Measurements from ENCODE around the gene FKBP10. TPM values are rescaled to one million over a fixed set of nuclear protein-coding genes. Genes with fewer than 3 reads are reported as not detected.
"Not testable (repeated sequence)": the region's sequence is repeated elsewhere in the genome, so short reads cannot be mapped to it uniquely, and the experiment has no call there.

Gene FKBP10
- total RNA-seq, 1 donor from 2014 or later = 81.6 TPM

DNA sequence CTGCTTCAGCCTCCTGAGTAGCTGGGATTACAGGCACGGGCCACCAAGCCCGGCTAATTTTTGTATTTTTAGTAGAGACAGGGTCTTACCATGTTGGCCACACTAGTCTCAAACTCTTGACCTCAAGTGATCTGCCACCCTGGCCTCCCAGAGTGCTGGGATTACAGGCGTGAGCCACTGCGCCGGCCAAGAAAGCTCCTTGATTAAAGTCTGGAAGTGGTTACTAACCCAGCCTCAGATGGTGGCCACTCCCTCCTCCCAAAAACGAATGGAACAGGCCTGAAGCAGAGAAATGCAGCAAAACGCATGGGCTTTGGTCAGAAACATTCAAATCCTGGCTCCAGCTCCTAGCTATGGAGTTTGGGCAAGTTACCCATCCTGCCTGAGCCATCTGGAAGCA is 11.3 kb downstream of the FKBP10 start:
- DNase-seq (ENCODE audit: low read depth) (no peak), FAIRE-seq (no peak)
- peaks cover 8% of the 10 kb centered on the region for H3K36me3 ChIP-seq (ENCODE audit: control insufficient read depth, insufficient read depth, low read length)
- no peaks in the 10 kb centered on the region for H3K27me3 ChIP-seq (ENCODE audit: control insufficient read depth, insufficient read depth, low read length)
- TF ChIP-seq, protein P1, sequence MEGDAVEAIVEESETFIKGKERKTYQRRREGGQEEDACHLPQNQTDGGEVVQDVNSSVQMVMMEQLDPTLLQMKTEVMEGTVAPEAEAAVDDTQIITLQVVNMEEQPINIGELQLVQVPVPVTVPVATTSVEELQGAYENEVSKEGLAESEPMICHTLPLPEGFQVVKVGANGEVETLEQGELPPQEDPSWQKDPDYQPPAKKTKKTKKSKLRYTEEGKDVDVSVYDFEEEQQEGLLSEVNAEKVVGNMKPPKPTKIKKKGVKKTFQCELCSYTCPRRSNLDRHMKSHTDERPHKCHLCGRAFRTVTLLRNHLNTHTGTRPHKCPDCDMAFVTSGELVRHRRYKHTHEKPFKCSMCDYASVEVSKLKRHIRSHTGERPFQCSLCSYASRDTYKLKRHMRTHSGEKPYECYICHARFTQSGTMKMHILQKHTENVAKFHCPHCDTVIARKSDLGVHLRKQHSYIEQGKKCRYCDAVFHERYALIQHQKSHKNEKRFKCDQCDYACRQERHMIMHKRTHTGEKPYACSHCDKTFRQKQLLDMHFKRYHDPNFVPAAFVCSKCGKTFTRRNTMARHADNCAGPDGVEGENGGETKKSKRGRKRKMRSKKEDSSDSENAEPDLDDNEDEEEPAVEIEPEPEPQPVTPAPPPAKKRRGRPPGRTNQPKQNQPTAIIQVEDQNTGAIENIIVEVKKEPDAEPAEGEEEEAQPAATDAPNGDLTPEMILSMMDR (IDR thresholded peaks at IDR 0.05; ENCODE audit: insufficient read depth, low read length, severe bottlenecking) = no peak
- no peak overlapping the region for H3K4me3 ChIP-seq (ENCODE audit: low read depth, low read length)

DNA sequence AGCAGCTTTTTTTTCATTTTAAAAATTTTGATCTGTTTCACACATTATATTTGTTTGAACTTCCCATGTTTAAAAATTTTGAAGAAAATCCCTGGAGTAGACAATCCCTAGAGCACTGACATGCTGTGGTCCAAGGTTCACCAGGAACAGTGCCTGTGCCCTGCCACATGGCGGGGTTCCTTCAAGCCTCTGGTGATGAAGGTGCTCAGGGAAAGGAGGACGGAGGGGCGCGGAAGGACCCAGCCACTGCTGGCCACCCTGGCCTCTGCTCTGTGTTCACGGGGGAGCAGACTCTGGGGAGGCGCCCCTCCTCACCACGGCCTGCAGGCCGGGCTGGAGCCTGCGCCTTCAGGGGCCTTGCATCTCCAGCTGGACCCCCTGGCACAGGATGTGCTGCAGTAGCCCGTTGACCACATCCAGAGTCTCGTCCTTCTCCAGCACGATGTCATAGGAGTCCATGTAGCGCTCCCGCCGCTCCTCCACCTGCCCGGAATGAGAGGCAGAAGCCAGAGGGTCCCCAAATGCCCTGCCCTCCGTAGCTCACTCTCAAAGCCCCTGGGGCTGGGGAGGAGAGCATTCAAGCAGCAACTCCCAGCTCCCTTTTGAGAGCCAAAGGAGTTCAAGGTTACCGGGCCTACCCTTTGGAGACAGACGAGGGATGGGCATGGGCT is 12.5 kb downstream of the FKBP10 start:
- FAIRE-seq (no peak), DNase-seq (ENCODE audit: low read depth) (no peak)
- TF ChIP-seq, protein P1 (IDR thresholded peaks at IDR 0.05; ENCODE audit: insufficient read depth, low read length, severe bottlenecking) = no peak
- H3K4me3 ChIP-seq (ENCODE audit: low read depth, low read length) = no peak overlapping the region
- no peaks in the 10 kb centered on the region for H3K27me3 ChIP-seq (ENCODE audit: control insufficient read depth, insufficient read depth, low read length)
- peaks cover 10% of the 10 kb centered on the region for H3K36me3 ChIP-seq (ENCODE audit: control insufficient read depth, insufficient read depth, low read length)

DNA sequence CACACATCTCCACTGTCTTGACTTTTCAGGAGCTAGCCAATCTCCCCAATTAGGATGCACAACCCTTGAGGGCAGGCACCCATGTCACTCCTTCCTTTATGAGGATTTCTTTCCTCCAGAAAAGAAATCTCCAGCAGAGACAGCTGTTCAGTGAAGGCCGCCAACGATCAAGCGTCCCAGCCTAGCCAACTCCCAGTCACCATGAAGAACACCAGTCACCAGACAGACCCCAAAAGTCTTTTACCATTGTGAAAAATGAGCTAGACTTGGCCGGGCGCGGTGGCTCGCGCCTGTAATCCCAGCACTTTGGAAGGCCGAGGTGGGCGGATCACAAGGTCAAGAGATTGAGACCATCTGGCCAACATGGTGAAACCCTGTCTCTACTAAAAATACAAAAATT is 17.2 kb downstream of the FKBP10 start:
- not testable (repeated sequence) for H3K27me3 ChIP-seq (ENCODE audit: control insufficient read depth, insufficient read depth, low read length); FAIRE-seq; H3K4me3 ChIP-seq (ENCODE audit: low read depth, low read length); DNase-seq (ENCODE audit: low read depth)
- H3K36me3 ChIP-seq (ENCODE audit: control insufficient read depth, insufficient read depth, low read length) = peaks cover 11% of the 10 kb centered on the region

DNA sequence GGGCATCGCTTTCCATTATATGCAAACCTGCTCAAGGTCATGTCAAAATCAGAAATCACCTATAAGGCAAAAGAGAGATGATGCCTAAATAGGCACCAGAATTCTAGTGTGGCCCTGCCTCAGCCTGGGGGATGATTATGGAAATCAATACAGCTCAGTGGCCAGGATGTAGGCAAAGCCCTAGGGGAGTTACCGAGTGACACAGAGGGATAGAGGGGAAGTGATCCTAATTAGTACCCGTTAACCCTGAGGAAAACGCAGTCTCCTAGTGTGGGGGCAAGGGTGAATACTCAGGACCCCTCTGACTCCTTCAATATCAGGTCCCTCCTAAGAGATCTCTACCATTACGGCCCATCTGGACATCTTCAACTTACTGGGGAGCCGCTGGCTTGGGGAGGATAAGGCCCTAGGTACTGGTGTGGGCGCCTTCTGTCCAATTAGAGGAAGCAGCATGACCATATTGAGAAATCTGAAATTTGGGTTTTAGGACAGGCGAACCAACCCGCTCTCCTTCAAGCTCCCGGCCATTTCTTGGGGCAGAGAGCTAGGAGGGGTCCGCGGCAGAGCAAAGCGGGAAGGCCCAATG is 22.5 kb downstream of the FKBP10 start:
- TF ChIP-seq, protein P1 (IDR thresholded peaks at IDR 0.05; ENCODE audit: insufficient read depth, low read length, severe bottlenecking) = no peak
- Histone ChIP-seq H3K36me3 (ENCODE audit: control insufficient read depth, insufficient read depth, low read length) (peaks cover 1% of the 10 kb centered on the region), H3K27me3 (ENCODE audit: control insufficient read depth, insufficient read depth, low read length) (no peaks in the 10 kb centered on the region), H3K4me3 (ENCODE audit: low read depth, low read length) (peak overlapping the region; percentile 74)
- FAIRE-seq (no peak), DNase-seq (ENCODE audit: low read depth) (no peak)

DNA sequence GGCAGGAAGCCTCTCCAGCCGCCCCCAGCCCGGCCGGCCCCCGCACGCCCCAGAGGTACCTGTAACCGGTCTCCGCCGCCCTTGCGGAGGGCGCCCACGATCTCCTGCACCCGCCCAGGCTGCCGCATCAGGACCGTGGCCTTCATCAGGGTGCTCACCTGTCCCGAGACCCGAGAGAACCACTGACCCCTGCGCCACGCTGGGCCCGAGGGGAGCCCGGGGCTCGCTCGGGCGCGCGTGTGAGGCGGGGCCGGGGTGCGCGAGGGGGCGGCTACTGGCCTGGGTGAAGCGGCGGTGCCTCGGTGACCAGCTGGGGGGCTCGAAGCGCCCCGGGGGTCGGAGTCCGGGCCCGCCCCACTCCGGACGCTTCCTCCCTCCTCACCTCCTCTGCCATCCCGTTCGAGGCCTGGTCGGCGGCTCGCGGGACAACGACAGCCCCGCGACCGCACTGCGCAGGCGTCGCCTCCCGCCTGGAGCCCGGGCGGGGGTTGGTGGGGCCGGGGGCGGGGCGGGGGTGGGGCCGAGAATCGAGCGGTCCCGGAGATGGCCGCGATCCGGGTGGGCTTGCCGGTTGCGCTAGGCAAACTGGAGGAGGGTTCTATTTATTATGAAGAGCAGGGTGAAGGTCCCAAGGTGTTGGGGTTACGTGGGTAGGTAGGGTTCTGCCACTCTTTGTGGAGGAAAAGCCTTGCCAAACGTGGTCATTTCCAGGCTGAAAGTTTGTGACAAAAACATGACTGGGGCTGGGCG is 23.2 kb downstream of the FKBP10 start, which contains the start of gene NT5C3B:
Gene NT5C3B (minus strand): TSS at position 433 of the 750 bp plus-strand sequence. CDS start 39 bp downstream, at position 394.
- Histone ChIP-seq H3K36me3 (ENCODE audit: control insufficient read depth, insufficient read depth, low read length) (peaks cover 1% of the 10 kb centered on the region), H3K4me3 (ENCODE audit: low read depth, low read length) (peak within 1 kb of the TSS; percentile 74), H3K27me3 (ENCODE audit: control insufficient read depth, insufficient read depth, low read length) (no peaks in the 10 kb centered on the region)
- TF ChIP-seq, protein P1 (IDR thresholded peaks at IDR 0.05; ENCODE audit: insufficient read depth, low read length, severe bottlenecking) = no peak
- FAIRE-seq (no peak), DNase-seq (ENCODE audit: low read depth) (no peak)

DNA sequence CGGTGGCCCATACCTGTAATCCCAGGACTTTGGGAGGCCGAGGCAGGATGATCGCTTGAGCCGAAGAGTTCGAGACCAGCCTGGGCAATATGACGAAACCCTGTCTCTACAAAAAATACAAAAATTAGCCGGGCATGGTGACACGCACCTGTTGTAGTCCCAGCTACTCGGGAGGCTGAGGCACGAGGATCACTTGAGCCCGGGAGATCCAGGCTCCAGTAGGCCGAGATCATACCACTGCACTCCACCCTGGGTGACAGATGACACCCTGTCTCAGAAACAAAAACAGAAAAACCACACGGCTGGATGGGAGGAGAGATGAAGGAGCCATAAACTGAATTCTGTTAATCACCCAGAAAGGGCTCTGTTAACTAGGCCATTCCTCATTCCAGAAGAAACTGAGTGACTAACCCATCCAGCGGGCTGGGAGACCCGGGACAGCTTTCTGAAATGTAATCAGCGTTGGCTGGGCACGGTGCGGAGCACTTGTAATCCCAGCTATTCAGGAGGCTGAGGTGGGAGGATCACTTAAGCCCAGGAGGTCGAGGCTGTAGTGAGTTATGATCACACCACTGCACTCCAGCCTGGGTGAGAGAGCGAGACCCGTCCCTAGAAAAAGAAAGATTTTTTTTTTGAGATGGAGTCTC is 23.9 kb downstream of the FKBP10 start:
- TF ChIP-seq, protein P1 (IDR thresholded peaks at IDR 0.05; ENCODE audit: insufficient read depth, low read length, severe bottlenecking) = no peak
- Histone ChIP-seq H3K4me3 (ENCODE audit: low read depth, low read length) (peak overlapping the region; percentile 74), H3K36me3 (ENCODE audit: control insufficient read depth, insufficient read depth, low read length) (no peaks in the 10 kb centered on the region), H3K27me3 (ENCODE audit: control insufficient read depth, insufficient read depth, low read length) (no peaks in the 10 kb centered on the region)
- FAIRE-seq = no peak
- DNase-seq (ENCODE audit: low read depth) = no peak

Data from bronchial epithelial cell (primary cell).